Body of pancreas (tissue), 4 donors: ENCODE data around the gene RCE1. TPM values are rescaled to one million over a fixed set of nuclear protein-coding genes. Genes with fewer than 3 reads are reported as not detected.

Source experiments
- ATAC-seq: fragments of 150-250 bp; one replicate; pipeline ENCODE4 v1.9.1; 2016
- DNase-seq, 4 donors: peaks; one replicate each; pipeline ENCODE4 v3.0.0-alpha.2; 2019
- H3K27ac ChIP-seq, 4 donors: fragments of 200-600 bp; sonication (generic); 1 replicate in 3 of 4; 2 replicates in 1 of 4; pipeline versions ENCODE4 v1.5.1 to v1.6.1; 2016 to 2019; ENCODE audit warnings: mild to moderate bottlenecking in 1 of 4, mixed read lengths in 1 of 4, moderate library complexity in 1 of 4
- H3K27me3 ChIP-seq, 2 donors: fragments of 200-600 bp; sonication (generic); one replicate each; pipeline ENCODE4 v1.6.0; 2016; ENCODE audit warnings: mild to moderate bottlenecking in 1 of 2
- H3K36me3 ChIP-seq, 2 donors: fragments of 200-600 bp; sonication (generic); replicated peaks in 1 of 2; 2 replicates each; pipeline ENCODE4 v1.5.1; 2016; ENCODE audit warnings: low read depth in 2 of 2; ENCODE audit not compliant: insufficient read depth in 1 of 2
- H3K4me1 ChIP-seq: fragments of 200-600 bp; sonication (generic); one replicate; pipeline ENCODE4 v1.6.0; 2016
- H3K4me3 ChIP-seq, 2 donors: fragments of 200-600 bp; sonication (generic); 1 replicate in 1 of 2; 2 replicates in 1 of 2; pipeline ENCODE4 v1.5.1; 2016 to 2019
- H3K9me3 ChIP-seq, 3 donors: fragments of 200-600 bp; sonication (generic); 1 replicate in 2 of 3; 2 replicates in 1 of 3; pipeline ENCODE4 v1.5.1; 2016
- POLR2A ChIP-seq, 3 donors: fragments of 450-650 bp; IDR thresholded peaks; one replicate each; pipeline ENCODE4 v1.6.1; 2016; ENCODE audit warnings: antibody characterized with exemption in 3 of 3, mild to moderate bottlenecking in 2 of 3
- WGBS, 2 donors: methylation state at CpG; one replicate each; pipeline ENCODE4 v1.1.5; 2017; 5-methylcytosine and 5-hydroxymethylcytosine counted together
- intact Hi-C: fragments of 100-400 bp; cut with DNase I; formaldehyde crosslinking; loops from one replicate; pipeline ENCODE4 v1.15.1; 2023
- total RNA-seq, 2 donors: library from RNA; depleted of rRNA; stranded (reverse); fragments of >200 nt; gene quantifications; one replicate each; pipeline ENCODE4 v1.1.0, GENCODE V29; 2016
- TF ChIP-seq, protein P1 (sequence below), 7 experiments: fragments of 450-650 bp in 4 of 7; fragments of 200-600 bp in 3 of 7; sonication (generic) in 3 of 7; IDR thresholded peaks; one replicate each; pipeline ENCODE4 v1.5.1; 2016 to 2019; ENCODE audit warnings: antibody characterized with exemption in 7 of 7

RCE1 gene
- total RNA-seq, 2 donors from 2014 or later: 14.3 to 18.8 TPM

DNA sequence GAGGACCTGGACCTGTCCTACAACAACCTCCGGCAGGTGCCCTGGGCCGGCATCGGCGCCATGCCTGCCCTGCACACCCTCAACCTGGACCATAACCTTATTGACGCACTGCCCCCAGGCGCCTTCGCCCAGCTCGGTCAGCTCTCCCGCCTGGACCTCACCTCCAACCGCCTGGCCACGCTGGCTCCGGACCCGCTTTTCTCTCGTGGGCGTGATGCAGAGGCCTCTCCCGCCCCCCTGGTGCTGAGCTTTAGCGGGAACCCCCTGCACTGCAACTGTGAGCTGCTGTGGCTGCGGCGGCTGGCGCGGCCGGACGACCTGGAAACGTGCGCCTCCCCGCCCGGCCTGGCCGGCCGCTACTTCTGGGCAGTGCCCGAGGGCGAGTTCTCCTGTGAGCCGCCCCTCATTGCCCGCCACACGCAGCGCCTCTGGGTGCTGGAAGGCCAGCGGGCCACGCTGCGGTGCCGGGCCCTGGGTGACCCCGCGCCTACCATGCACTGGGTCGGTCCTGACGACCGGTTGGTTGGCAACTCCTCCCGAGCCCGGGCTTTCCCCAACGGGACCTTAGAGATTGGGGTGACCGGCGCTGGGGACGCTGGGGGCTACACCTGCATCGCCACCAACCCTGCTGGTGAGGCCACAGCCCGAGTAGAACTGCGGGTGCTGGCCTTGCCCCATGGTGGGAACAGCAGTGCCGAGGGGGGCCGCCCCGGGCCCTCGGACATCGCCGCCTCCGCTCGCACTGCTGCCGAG is 15.1 kb downstream of the RCE1 start:
- no peak for ATAC-seq
- intact Hi-C loops: no loop called here

DNA sequence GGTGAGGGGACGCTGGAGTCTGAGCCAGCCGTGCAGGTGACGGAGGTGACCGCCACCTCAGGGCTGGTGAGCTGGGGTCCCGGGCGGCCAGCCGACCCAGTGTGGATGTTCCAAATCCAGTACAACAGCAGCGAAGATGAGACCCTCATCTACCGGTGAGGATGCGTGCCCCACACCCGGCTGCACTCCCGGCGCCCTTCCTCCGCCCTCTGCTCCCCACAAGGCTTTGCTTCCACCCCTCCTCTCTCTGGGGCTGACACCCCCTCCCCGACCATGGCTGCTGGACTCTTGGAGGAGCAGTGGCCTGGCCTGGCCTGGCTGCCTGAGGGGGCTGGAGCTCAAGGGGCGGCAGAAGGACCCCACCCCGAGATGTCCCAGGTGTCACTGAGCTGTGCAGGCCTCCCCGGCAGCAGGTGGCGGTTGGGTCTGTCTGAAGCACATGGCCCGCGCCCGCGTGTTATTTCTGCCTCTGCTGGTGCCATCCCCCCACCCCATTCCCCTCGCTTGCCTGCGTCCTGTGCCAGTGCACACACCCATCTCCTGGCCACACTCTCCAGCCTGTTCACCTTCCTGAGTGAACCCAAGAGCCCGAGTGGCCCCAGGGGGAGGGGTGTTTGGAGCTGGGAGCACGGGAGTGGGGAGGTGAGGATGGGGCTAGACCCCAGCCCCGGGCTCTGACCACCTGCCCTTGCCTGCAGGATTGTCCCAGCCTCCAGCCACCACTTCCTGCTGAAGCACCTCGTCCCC is 15.9 kb downstream of the RCE1 start:
- intact Hi-C loops: no loop called here
- TF ChIP-seq, protein P1, sequence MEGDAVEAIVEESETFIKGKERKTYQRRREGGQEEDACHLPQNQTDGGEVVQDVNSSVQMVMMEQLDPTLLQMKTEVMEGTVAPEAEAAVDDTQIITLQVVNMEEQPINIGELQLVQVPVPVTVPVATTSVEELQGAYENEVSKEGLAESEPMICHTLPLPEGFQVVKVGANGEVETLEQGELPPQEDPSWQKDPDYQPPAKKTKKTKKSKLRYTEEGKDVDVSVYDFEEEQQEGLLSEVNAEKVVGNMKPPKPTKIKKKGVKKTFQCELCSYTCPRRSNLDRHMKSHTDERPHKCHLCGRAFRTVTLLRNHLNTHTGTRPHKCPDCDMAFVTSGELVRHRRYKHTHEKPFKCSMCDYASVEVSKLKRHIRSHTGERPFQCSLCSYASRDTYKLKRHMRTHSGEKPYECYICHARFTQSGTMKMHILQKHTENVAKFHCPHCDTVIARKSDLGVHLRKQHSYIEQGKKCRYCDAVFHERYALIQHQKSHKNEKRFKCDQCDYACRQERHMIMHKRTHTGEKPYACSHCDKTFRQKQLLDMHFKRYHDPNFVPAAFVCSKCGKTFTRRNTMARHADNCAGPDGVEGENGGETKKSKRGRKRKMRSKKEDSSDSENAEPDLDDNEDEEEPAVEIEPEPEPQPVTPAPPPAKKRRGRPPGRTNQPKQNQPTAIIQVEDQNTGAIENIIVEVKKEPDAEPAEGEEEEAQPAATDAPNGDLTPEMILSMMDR (IDR thresholded peaks at IDR 0.05): no peak
- TF ChIP-seq POLR2A (IDR thresholded peaks at IDR 0.05): no peak
- Histone ChIP-seq H3K36me3 (no peaks in the 10 kb centered on the region), H3K4me1 (peaks cover 9% of the 10 kb centered on the region), H3K9me3 (no peaks in the 10 kb centered on the region), H3K27me3 (no peaks in the 10 kb centered on the region), H3K27ac (no peak overlapping the region), H3K4me3 (no peak overlapping the region)
- 87 to 92% methylated on average over 17 to 28 of the region's 29 CpGs for WGBS, 2 donors
- DNase-seq: no peak
- ATAC-seq: no peak

More for the DNA sequence above, 15.1 kb downstream of the RCE1 start:
- Histone ChIP-seq H3K4me1 (peaks cover 9% of the 10 kb centered on the region), H3K27ac (no peak overlapping the region), H3K36me3 (no peaks in the 10 kb centered on the region), H3K4me3 (no peak overlapping the region), H3K27me3 (no peaks in the 10 kb centered on the region), H3K9me3 (no peaks in the 10 kb centered on the region)
- TF ChIP-seq POLR2A (IDR thresholded peaks at IDR 0.05): no peak
- TF ChIP-seq, protein P1 (IDR thresholded peaks at IDR 0.05): no peak
- no peak for DNase-seq
- WGBS, 2 donors: 95 to 96% methylated on average over 39 to 56 of the region's 62 CpGs

DNA sequence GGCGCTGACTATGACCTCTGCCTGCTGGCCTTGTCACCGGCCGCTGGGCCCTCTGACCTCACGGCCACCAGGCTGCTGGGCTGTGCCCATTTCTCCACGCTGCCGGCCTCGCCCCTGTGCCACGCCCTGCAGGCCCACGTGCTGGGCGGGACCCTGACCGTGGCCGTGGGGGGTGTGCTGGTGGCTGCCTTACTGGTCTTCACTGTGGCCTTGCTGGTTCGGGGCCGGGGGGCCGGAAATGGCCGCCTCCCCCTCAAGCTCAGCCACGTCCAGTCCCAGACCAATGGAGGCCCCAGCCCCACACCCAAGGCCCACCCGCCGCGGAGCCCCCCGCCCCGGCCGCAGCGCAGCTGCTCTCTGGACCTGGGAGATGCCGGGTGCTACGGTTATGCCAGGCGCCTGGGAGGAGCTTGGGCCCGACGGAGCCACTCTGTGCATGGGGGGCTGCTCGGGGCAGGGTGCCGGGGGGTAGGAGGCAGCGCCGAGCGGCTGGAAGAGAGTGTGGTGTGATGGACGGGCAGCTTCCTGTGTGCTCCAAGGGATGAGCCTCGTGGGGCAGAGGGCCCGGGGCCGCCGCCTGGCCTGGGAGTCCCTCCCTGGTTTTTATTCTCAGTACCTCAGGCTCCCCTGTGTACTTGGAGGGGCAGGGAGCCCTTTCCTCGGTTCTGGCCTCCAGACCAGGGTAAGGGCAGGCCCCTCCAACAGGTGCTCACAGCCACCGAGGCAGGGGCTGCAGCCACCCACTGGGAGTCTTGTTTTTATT is 16.6 kb downstream of the RCE1 start:
- Histone ChIP-seq H3K27ac (no peak overlapping the region), H3K36me3 (no peaks in the 10 kb centered on the region), H3K4me3 (no peak overlapping the region), H3K27me3 (no peaks in the 10 kb centered on the region), H3K4me1 (peaks cover 9% of the 10 kb centered on the region), H3K9me3 (no peaks in the 10 kb centered on the region)
- TF ChIP-seq, protein P1 (IDR thresholded peaks at IDR 0.05): no peak
- no peak for TF ChIP-seq POLR2A (IDR thresholded peaks at IDR 0.05)
- DNase-seq (no peak), ATAC-seq (no peak)
- 86 to 87% methylated on average over 11 to 40 of the region's 41 CpGs for WGBS, 2 donors
- intact Hi-C loops: no loop called here

DNA sequence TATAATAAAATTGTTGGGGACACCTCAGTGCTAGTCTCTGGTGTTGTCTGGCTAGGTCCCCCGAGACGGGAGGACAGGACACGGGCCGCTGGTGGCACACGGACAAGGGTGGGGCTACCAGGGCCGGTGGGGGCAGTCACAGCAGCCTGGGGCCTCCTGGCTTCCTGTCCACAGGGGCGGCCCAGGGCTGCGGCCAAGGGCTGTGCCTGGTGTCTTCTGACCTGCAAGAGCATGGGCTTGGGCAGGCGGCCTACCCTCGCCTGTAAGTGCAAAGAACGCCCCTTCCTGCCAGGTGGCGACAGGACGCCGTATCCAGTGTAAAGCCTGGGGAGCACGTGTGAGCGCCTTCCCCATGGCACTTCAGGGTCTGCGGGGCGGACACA is 17.2 kb downstream of the RCE1 start:
- Histone ChIP-seq H3K27ac (no peak overlapping the region), H3K4me3 (no peak overlapping the region), H3K36me3 (no peaks in the 10 kb centered on the region), H3K27me3 (no peaks in the 10 kb centered on the region), H3K9me3 (no peaks in the 10 kb centered on the region), H3K4me1 (peaks cover 5% of the 10 kb centered on the region)
- DNase-seq (no peak), ATAC-seq (no peak)
- intact Hi-C loops: no loop called here
- TF ChIP-seq POLR2A (IDR thresholded peaks at IDR 0.05): no peak
- TF ChIP-seq, protein P1 (IDR thresholded peaks at IDR 0.05): no peak
- 86 to 88% methylated on average over 11 to 16 of the region's 18 CpGs for WGBS, 2 donors
